ENCODE data around the gene CLEC19A.
"Not testable (repeated sequence)": the region's sequence is repeated elsewhere in the genome, so short reads cannot be mapped to it uniquely, and the experiment has no call there.

Gene CLEC19A

GRCh38 chr16:19287241-19287640 lies 1.7 kb downstream of the CLEC19A start:
- DNase-seq: no peak

GRCh38 chr16:19288872-19289799 lies 3.6 kb downstream of the CLEC19A start:
- DNase-seq: no peak

GRCh38 chr16:19289811-19290485 lies 4.4 kb downstream of the CLEC19A start:
- DNase-seq: no peak

- DNase-seq: no peak
These were observed 5.3 kb downstream of the CLEC19A start for GRCh38 chr16:19290860-19291259.

GRCh38 chr16:19291475-19291874 lies 5.9 kb downstream of the CLEC19A start:
- no peak for DNase-seq

- DNase-seq: no peak
These were observed 6.7 kb downstream of the CLEC19A start for GRCh38 chr16:19292186-19292585.

GRCh38 chr16:19294156-19294649 lies 8.7 kb downstream of the CLEC19A start:
- no peak for DNase-seq

GRCh38 chr16:19295393-19295792 lies 9.9 kb downstream of the CLEC19A start:
- DNase-seq: no peak

GRCh38 chr16:19297454-19297853 lies 11.9 kb downstream of the CLEC19A start:
- DNase-seq: no peak

GRCh38 chr16:19299565-19299964 lies 14.0 kb downstream of the CLEC19A start:
- no peak for DNase-seq

GRCh38 chr16:19301931-19302330 lies 16.4 kb downstream of the CLEC19A start:
- no peak for DNase-seq

GRCh38 chr16:19304750-19305149 lies 19.2 kb downstream of the CLEC19A start:
- DNase-seq: no peak

- DNase-seq: no peak
These were observed 19.9 kb downstream of the CLEC19A start for GRCh38 chr16:19305443-19305842.

- no peak for DNase-seq
These were observed 22.2 kb downstream of the CLEC19A start for GRCh38 chr16:19307587-19308241.

GRCh38 chr16:19308392-19308791 lies 22.9 kb downstream of the CLEC19A start:
- no peak for DNase-seq

GRCh38 chr16:19309178-19309577 lies 23.6 kb downstream of the CLEC19A start:
- no peak for DNase-seq

GRCh38 chr16:19314718-19315425 lies 29.3 kb downstream of the CLEC19A start:
- no peak for DNase-seq

GRCh38 chr16:19315889-19316433 lies 30.4 kb downstream of the CLEC19A start:
- DNase-seq: no peak

GRCh38 chr16:19316846-19317245 lies 31.3 kb downstream of the CLEC19A start:
- DNase-seq: no peak

GRCh38 chr16:19321186-19321585 lies 35.7 kb downstream of the CLEC19A start:
- DNase-seq: not testable (repeated sequence)

- no peak for DNase-seq
These were observed 38.1 kb downstream of the CLEC19A start for GRCh38 chr16:19323596-19323995.

GRCh38 chr16:19328364-19328763 lies 42.8 kb downstream of the CLEC19A start:
- DNase-seq: no peak
